NCI-H2107 treated with DMSO at 0.1 percent for 48 hours (cell line): ENCODE results near the gene RAPGEF2.

ENCODE experiments used
- DNase-seq: peaks from one replicate; lab custom pipeline; 2025; ENCODE audit not compliant: unreplicated experiment; lab: John Stamatoyannopoulos, UW

The RAPGEF2 gene

GRCh38 chr4:159193046-159193620 is 90.3 kb downstream of the RAPGEF2 start:
- DNase-seq, result no peak

GRCh38 chr4:159195361-159195769 is 92.5 kb downstream of the RAPGEF2 start:
- DNase-seq, result no peak

GRCh38 chr4:159197260-159197884 is 94.5 kb downstream of the RAPGEF2 start:
- DNase-seq, result no peak

- DNase-seq, result no peak
Observed at GRCh38 chr4:159197885-159198269, 95.0 kb downstream of the RAPGEF2 start.

GRCh38 chr4:159199826-159200225 is 96.9 kb downstream of the RAPGEF2 start:
- no peak for DNase-seq

GRCh38 chr4:159201168-159201567 is 98.3 kb downstream of the RAPGEF2 start:
- peak; percentile 33 for DNase-seq

GRCh38 chr4:159204566-159204965 is 101.7 kb downstream of the RAPGEF2 start:
- no peak for DNase-seq

- no peak for DNase-seq
Observed at GRCh38 chr4:159205466-159205865, 102.6 kb downstream of the RAPGEF2 start.

- DNase-seq, result no peak
Observed at GRCh38 chr4:159206427-159206871, 103.6 kb downstream of the RAPGEF2 start.

GRCh38 chr4:159209249-159209648 is 106.4 kb downstream of the RAPGEF2 start:
- DNase-seq, result no peak

- DNase-seq, result no peak
Observed at GRCh38 chr4:159210975-159211374, 108.1 kb downstream of the RAPGEF2 start.

- no peak for DNase-seq
Observed at GRCh38 chr4:159212675-159213293, 109.9 kb downstream of the RAPGEF2 start.

GRCh38 chr4:159216834-159217233 is 114.0 kb downstream of the RAPGEF2 start:
- peak; percentile 41 for DNase-seq

GRCh38 chr4:159219862-159220261 is 117.0 kb downstream of the RAPGEF2 start:
- DNase-seq, result no peak

- DNase-seq, result no peak
Observed at GRCh38 chr4:159220353-159220752, 117.5 kb downstream of the RAPGEF2 start.

- DNase-seq, result no peak
Observed at GRCh38 chr4:159221280-159221679, 118.4 kb downstream of the RAPGEF2 start.

GRCh38 chr4:159222043-159222552 is 119.2 kb downstream of the RAPGEF2 start:
- no peak for DNase-seq

GRCh38 chr4:159224408-159224807 is 121.5 kb downstream of the RAPGEF2 start:
- DNase-seq, result no peak

- DNase-seq, result peak; percentile 2
Observed at GRCh38 chr4:159227378-159227777, 124.5 kb downstream of the RAPGEF2 start.

- no peak for DNase-seq
Observed at GRCh38 chr4:159227984-159228383, 125.1 kb downstream of the RAPGEF2 start.

- no peak for DNase-seq
Observed at GRCh38 chr4:159229164-159229563, 126.3 kb downstream of the RAPGEF2 start.

GRCh38 chr4:159232465-159233106 is 129.7 kb downstream of the RAPGEF2 start:
- DNase-seq, result no peak
